CD14-positive monocyte (primary cell): Measurements from ENCODE around the gene MACROD2. TPM values are rescaled to one million over a fixed set of nuclear protein-coding genes. Genes with fewer than 3 reads are reported as not detected.

Source experiments
- DNase-seq, 3 donors: peaks; one replicate each; pipeline ENCODE4 v3.0.0-alpha.2; 2011 to 2022
- H2AFZ ChIP-seq: 2 replicates; pipeline ENCODE4 v1.6.0; 2012; ENCODE audit warnings: mild to moderate bottlenecking, low read depth, low read length, inconsistent platforms; ENCODE audit not compliant: insufficient read depth, poor library complexity, severe bottlenecking
- H3K27ac ChIP-seq, 2 donors: 1 replicate in 1 of 2; 2 replicates in 1 of 2; pipeline ENCODE4 v1.5.1; 2012 to 2013; ENCODE audit warnings: low read length in 2 of 2, control low read depth in 1 of 2, inconsistent platforms in 1 of 2, low read depth in 1 of 2, mild to moderate bottlenecking in 1 of 2
- H3K27me3 ChIP-seq, 2 donors: one replicate each; pipeline versions ENCODE4 v1.6.0 to v1.6.1; 2011 to 2013; ENCODE audit warnings: low read length in 2 of 2; ENCODE audit not compliant: control insufficient read depth in 2 of 2, insufficient read depth in 2 of 2
- H3K36me3 ChIP-seq, 2 donors: replicated peaks in 1 of 2; 1 replicate in 1 of 2; 2 replicates in 1 of 2; pipeline versions ENCODE4 v1.5.1 to v1.6.1; 2012 to 2013; ENCODE audit warnings: low read length in 2 of 2, control low read depth in 1 of 2, inconsistent platforms in 1 of 2, mild to moderate bottlenecking in 1 of 2; ENCODE audit not compliant: insufficient read depth in 2 of 2, control insufficient read depth in 1 of 2
- H3K4me1 ChIP-seq, 2 donors: 1 replicate in 1 of 2; 2 replicates in 1 of 2; pipeline versions ENCODE4 v1.5.1 to v1.6.1; 2012 to 2013; ENCODE audit warnings: low read length in 2 of 2, control low read depth in 1 of 2, inconsistent platforms in 1 of 2, mild to moderate bottlenecking in 1 of 2, moderate library complexity in 1 of 2; ENCODE audit not compliant: insufficient read depth in 2 of 2, control insufficient read depth in 1 of 2
- H3K4me2 ChIP-seq: replicated peaks from 2 replicates; pipeline ENCODE3; 2012; ENCODE audit warnings: low read length, moderate library complexity, mild to moderate bottlenecking; ENCODE audit not compliant: poor library complexity, severe bottlenecking; ENCODE audit errors: extremely low read depth
- H3K4me3 ChIP-seq, 3 experiments: fragments of 200-600 bp in 1 of 3; sonication (generic) in 1 of 3; replicated peaks in 1 of 3; 1 replicate in 2 of 3; 2 replicates in 1 of 3; pipeline ENCODE4 v1.5.1; 2011 to 2013; ENCODE audit warnings: low read length in 3 of 3, mild to moderate bottlenecking in 3 of 3, control low read depth in 2 of 3, low read depth in 2 of 3, inconsistent platforms in 1 of 3, moderate library complexity in 1 of 3
- H3K79me2 ChIP-seq: 2 replicates; pipeline ENCODE4 v1.6.0; 2012; ENCODE audit warnings: mild to moderate bottlenecking, control low read depth, inconsistent platforms, low read length, moderate library complexity; ENCODE audit not compliant: insufficient read depth
- H3K9ac ChIP-seq: 2 replicates; pipeline ENCODE4 v1.6.0; 2017; ENCODE audit warnings: low read length, mild to moderate bottlenecking; ENCODE audit not compliant: insufficient read depth, poor library complexity, severe bottlenecking
- H3K9me3 ChIP-seq, 2 donors: replicated peaks in 1 of 2; 1 replicate in 1 of 2; 2 replicates in 1 of 2; pipeline versions ENCODE4 v1.5.1 to v1.6.1; 2012 to 2013; ENCODE audit warnings: low read length in 2 of 2, control low read depth in 1 of 2; ENCODE audit not compliant: control insufficient read depth in 1 of 2, insufficient read depth in 1 of 2
- H4K20me1 ChIP-seq: 2 replicates; pipeline ENCODE4 v1.6.0; 2012; ENCODE audit warnings: mild to moderate bottlenecking, low read length, control low read depth, moderate library complexity; ENCODE audit not compliant: insufficient read depth
- H3K27ac Mint-ChIP-seq, 7 donors: one replicate each; pipeline ENCODE4 v1.8.0; 2020; ENCODE audit warnings: mild to moderate bottlenecking in 7 of 7, mixed read lengths in 7 of 7, moderate library complexity in 6 of 7, inconsistent platforms in 2 of 7
- H3K27me3 Mint-ChIP-seq, 3 donors: one replicate each; pipeline ENCODE4 v1.8.0; 2021 to 2022; ENCODE audit warnings: low read depth in 3 of 3, mild to moderate bottlenecking in 3 of 3, mixed read lengths in 3 of 3, moderate library complexity in 3 of 3, inconsistent platforms in 1 of 3
- H3K36me3 Mint-ChIP-seq, 2 donors: one replicate each; pipeline ENCODE4 v1.8.0; 2020; ENCODE audit warnings: mixed read lengths in 2 of 2, inconsistent platforms in 1 of 2, mild to moderate bottlenecking in 1 of 2
- H3K4me1 Mint-ChIP-seq: one replicate; pipeline ENCODE4 v1.8.0; 2020; ENCODE audit warnings: mild to moderate bottlenecking, mixed read lengths
- H3K4me3 Mint-ChIP-seq, 2 donors: one replicate each; pipeline ENCODE4 v1.8.0; 2020; ENCODE audit warnings: mild to moderate bottlenecking in 2 of 2, mixed read lengths in 2 of 2, moderate library complexity in 1 of 2
- H3K9me3 Mint-ChIP-seq, 7 donors: one replicate each; pipeline ENCODE4 v1.8.0; 2020 to 2022; ENCODE audit warnings: mixed read lengths in 7 of 7, mild to moderate bottlenecking in 6 of 7, moderate library complexity in 6 of 7, inconsistent platforms in 2 of 7
- WGBS: methylation state at CpG from one replicate; pipeline ENCODE4 v1.1.5; 2013; ENCODE audit warnings: missing lambda C conversion rate; ENCODE audit not compliant: insufficient coverage; 5-methylcytosine and 5-hydroxymethylcytosine counted together
- intact Hi-C, 2 donors: fragments of 100-400 bp; cut with micrococcal nuclease; formaldehyde crosslinking; loops; one replicate each; pipeline versions ENCODE4 v1.15.0 to v1.15.1; 2023
- polyA plus RNA-seq, 3 donors: library from polyadenylated mRNA; depleted of rRNA in 1 of 3; unstranded in 2 of 3; stranded (reverse) in 1 of 3; fragments of 300-500 nt in 2 of 3; fragments of >200 nt in 1 of 3; fragmentation: Illumina TruSeq in 2 of 3; gene quantifications; 1 replicate in 2 of 3; 2 replicates in 1 of 3; pipeline ENCODE4 v1.2.3, GENCODE V29; 2012 to 2021
- TF ChIP-seq, protein P1 (sequence below): fragments of 200-600 bp; IDR thresholded peaks from one replicate; pipeline ENCODE4 v1.8.0; 2022; ENCODE audit warnings: antibody characterized with exemption, mild to moderate bottlenecking

MACROD2 gene
- polyA plus RNA-seq, 3 donors, result 0.23 TPM; not detected in 2

DNA sequence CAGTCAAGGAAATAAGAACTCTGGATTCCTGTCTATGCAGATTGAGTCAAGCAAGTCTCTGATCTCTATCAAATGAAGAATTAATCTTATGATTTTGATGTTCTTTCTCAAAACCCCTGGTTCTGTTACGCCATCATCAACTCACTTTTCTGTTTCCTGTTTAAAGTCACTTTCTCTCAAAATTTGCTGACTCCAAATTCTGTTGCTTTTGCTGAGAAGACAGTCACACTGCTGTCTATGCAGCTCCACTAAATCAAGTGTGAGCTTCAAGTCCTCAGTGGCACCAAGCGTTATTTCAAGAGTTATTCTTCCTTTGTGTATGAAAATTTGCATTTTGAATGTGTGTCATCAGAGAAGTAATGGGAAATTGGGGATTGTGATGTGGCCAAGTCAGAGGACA lies 1914.7 kb downstream of the MACROD2 start:
- Mint-ChIP-seq H3K4me3 (no peak overlapping the region), H3K27ac (no peak overlapping the region), H3K36me3 (no peaks in the 10 kb centered on the region), H3K27me3 (peaks cover 0 to 2% (median 0%) of the 10 kb centered on the region in 3 donors), H3K4me1 (no peaks in the 10 kb centered on the region), H3K9me3 (peaks cover 0 to 10% (median 2%) of the 10 kb centered on the region in 7 donors)
- H3K4me3 ChIP-seq, result no peak overlapping the region
- no peak overlapping the region for H2AFZ ChIP-seq
- no peaks in the 10 kb centered on the region for H3K4me1 ChIP-seq
- H3K36me3 ChIP-seq, result no peaks in the 10 kb centered on the region
- TF ChIP-seq, protein P1, sequence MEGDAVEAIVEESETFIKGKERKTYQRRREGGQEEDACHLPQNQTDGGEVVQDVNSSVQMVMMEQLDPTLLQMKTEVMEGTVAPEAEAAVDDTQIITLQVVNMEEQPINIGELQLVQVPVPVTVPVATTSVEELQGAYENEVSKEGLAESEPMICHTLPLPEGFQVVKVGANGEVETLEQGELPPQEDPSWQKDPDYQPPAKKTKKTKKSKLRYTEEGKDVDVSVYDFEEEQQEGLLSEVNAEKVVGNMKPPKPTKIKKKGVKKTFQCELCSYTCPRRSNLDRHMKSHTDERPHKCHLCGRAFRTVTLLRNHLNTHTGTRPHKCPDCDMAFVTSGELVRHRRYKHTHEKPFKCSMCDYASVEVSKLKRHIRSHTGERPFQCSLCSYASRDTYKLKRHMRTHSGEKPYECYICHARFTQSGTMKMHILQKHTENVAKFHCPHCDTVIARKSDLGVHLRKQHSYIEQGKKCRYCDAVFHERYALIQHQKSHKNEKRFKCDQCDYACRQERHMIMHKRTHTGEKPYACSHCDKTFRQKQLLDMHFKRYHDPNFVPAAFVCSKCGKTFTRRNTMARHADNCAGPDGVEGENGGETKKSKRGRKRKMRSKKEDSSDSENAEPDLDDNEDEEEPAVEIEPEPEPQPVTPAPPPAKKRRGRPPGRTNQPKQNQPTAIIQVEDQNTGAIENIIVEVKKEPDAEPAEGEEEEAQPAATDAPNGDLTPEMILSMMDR, result no peak
- no peak for DNase-seq
- no peak overlapping the region for H3K4me2 ChIP-seq
- H3K9ac ChIP-seq, result no peak overlapping the region
- intact Hi-C loops, result no loop called here
- H3K27me3 ChIP-seq, result no peaks in the 10 kb centered on the region
- no peaks in the 10 kb centered on the region for H4K20me1 ChIP-seq
- H3K27ac ChIP-seq, result no peak overlapping the region
- H3K9me3 ChIP-seq, result no peaks in the 10 kb centered on the region
- WGBS, result 100% methylated on average over 1 of the region's 2 CpGs
- no peaks in the 10 kb centered on the region for H3K79me2 ChIP-seq

DNA sequence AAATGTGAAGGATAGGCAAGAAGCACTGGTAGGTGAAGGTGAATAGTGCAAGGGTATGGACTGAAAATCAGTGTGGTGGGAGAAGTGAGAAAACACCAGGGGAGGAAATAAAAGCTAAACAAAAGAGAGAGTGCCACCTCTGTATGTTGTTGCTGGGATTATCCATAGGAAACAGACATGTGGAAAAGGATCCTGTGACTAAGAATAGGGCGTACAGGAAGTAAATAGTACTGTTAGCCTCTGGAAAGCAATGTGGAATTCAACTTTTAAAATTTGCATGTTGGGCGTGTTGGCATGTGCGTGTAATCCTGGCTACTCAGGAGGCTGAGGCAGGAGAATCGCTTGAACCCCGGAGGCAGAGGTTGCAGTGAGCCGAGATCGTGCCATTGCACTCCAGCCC lies 1916.3 kb downstream of the MACROD2 start:
- H3K27me3 Mint-ChIP-seq, result peaks cover 0 to 4% (median 0%) of the 10 kb centered on the region in 3 donors
- no peak for DNase-seq
- no peaks in the 10 kb centered on the region for H3K27me3 ChIP-seq
- H3K9me3 ChIP-seq, result no peaks in the 10 kb centered on the region
- no peak overlapping the region for H2AFZ ChIP-seq
- no peak overlapping the region for H3K27ac ChIP-seq
- no peaks in the 10 kb centered on the region for H3K36me3 Mint-ChIP-seq
- no peaks in the 10 kb centered on the region for H3K36me3 ChIP-seq
- H3K79me2 ChIP-seq, result no peaks in the 10 kb centered on the region
- WGBS, result 81% methylated on average over 4 of the region's 7 CpGs
- TF ChIP-seq, protein P1, result no peak
- no peak overlapping the region for H3K4me3 ChIP-seq
- H3K9ac ChIP-seq, result no peak overlapping the region
- H3K4me2 ChIP-seq, result no peak overlapping the region
- H3K4me1 ChIP-seq, result no peaks in the 10 kb centered on the region
- intact Hi-C loops, result no loop called here
- H3K9me3 Mint-ChIP-seq, result peaks cover 2 to 11% (median 2%) of the 10 kb centered on the region in 7 donors
- no peaks in the 10 kb centered on the region for H3K4me1 Mint-ChIP-seq
- no peak overlapping the region for H3K4me3 Mint-ChIP-seq
- no peaks in the 10 kb centered on the region for H4K20me1 ChIP-seq
- no peak overlapping the region for H3K27ac Mint-ChIP-seq
